ENCODE results near the gene GRIA4.
"Not testable (repeated sequence)": the region's sequence is repeated elsewhere in the genome, so short reads cannot be mapped to it uniquely, and the experiment has no call there.

The GRIA4 gene

DNA sequence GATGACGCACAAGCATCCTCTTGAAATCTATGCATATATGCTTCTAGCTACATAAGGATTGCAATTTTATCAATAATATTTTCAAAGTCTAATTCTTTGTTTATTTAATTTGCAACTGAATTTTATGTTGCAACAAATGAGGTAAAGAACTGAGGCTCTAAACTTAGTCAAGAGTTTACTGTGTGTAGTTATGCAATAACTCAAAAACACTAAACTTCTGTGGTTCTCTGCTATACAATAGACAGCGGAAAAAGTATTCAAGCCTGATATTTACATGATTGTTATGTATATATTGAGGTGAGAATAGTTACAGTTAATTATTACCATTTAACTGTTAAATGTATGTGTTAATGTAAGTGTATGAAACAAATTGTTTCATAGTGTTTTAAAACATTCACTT is 379.3 kb downstream of the GRIA4 start:
- Histone ChIP-seq H3K27me3 (ENCODE audit: control insufficient read depth in 5 of 5, insufficient read depth in 4 of 5, low read length in 5 of 5) (no peaks in the 10 kb centered on the region), H3K4me3 (ENCODE audit: low read depth in 1 of 5, low read length in 5 of 5) (no peak overlapping the region), H3K9ac (ENCODE audit: low read length in 5 of 5) (no peak overlapping the region), H3K27ac (ENCODE audit: low read depth, low read length) (no peak overlapping the region), H3K4me1 (ENCODE audit: control insufficient read depth in 5 of 5, insufficient read depth in 5 of 5, low read length in 5 of 5) (no peaks in the 10 kb centered on the region), H3K36me3 (ENCODE audit: control insufficient read depth in 5 of 5, insufficient read depth in 5 of 5, low read length in 5 of 5) (peaks cover 0 to 10% (median 0%) of the 10 kb centered on the region in 5 donors), H3K9me3 (ENCODE audit: control insufficient read depth in 5 of 5, low read length in 5 of 5) (peaks cover 0 to 6% (median 2%) of the 10 kb centered on the region in 5 donors)

DNA sequence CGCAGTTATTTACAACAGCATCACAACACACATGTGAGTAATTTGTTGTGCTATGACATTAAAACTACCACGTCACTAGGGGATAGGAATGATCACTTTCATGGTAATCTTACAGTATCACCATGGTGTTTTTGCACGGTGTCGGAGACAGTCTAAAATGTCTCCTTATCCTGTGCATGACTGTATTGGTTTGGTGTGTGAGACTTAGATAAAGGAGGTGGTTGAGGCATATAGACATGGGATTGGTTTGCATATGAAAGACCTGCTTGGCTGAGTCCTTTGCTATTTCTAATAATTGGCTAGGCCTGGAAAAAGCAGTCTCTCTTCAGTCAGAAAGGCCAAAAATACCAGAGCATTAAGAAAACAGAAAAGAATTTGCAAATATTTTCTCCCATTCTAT is 382.0 kb downstream of the GRIA4 start:
- Histone ChIP-seq H3K36me3 (ENCODE audit: control insufficient read depth in 5 of 5, insufficient read depth in 5 of 5, low read length in 5 of 5) (peaks cover 11 to 22% (median 12%) of the 10 kb centered on the region in 5 donors), H3K27me3 (ENCODE audit: control insufficient read depth in 5 of 5, insufficient read depth in 4 of 5, low read length in 5 of 5) (no peaks in the 10 kb centered on the region), H3K4me3 (ENCODE audit: low read depth in 1 of 5, low read length in 5 of 5) (no peak overlapping the region), H3K9ac (ENCODE audit: low read length in 5 of 5) (no peak overlapping the region), H3K4me1 (ENCODE audit: control insufficient read depth in 5 of 5, insufficient read depth in 5 of 5, low read length in 5 of 5) (no peaks in the 10 kb centered on the region), H3K9me3 (ENCODE audit: control insufficient read depth in 5 of 5, low read length in 5 of 5) (peaks cover 0 to 6% (median 3%) of the 10 kb centered on the region in 5 donors), H3K27ac (ENCODE audit: low read depth, low read length) (no peak overlapping the region)

DNA sequence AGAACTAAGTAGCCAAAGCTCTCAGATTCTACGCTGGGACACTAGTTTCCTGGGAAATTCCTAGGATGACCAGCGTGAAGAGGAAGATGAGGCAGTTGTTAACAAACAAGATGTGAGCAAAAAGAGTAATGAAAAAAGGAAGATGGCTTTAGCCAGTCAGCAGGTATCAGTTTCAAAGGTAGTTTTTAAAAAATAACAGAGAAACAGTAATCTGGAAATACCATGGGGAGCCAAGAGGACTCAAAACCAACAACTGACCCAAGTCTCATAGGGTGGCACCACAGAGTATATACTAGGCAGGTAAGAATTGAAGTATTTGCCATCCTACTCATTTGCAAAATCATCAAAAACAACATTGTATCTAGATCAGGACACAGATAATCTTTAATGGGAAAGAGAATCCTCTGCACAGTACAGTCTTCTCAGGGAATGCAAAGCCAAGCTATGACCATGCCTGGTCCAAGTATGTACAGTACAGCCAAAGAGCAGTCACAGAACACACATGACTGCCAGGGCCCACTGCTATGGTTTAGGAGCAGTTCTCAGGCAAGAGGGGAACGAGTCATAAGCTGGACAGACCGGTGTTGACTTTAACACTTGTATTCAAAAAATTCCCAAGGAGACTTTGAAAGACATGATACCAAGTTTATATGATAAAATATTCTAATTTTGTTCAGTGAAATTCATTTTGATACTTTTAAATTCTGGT is 391.6 kb downstream of the GRIA4 start:
- Histone ChIP-seq H3K27ac (ENCODE audit: low read depth, low read length) (no peak overlapping the region), H3K27me3 (ENCODE audit: control insufficient read depth in 5 of 5, insufficient read depth in 4 of 5, low read length in 5 of 5) (no peaks in the 10 kb centered on the region), H3K4me3 (ENCODE audit: low read depth in 1 of 5, low read length in 5 of 5) (no peak overlapping the region), H3K9ac (ENCODE audit: low read length in 5 of 5) (no peak overlapping the region), H3K36me3 (ENCODE audit: control insufficient read depth in 5 of 5, insufficient read depth in 5 of 5, low read length in 5 of 5) (peaks cover 7 to 16% (median 10%) of the 10 kb centered on the region in 5 donors), H3K4me1 (ENCODE audit: control insufficient read depth in 5 of 5, insufficient read depth in 5 of 5, low read length in 5 of 5) (no peaks in the 10 kb centered on the region), H3K9me3 (ENCODE audit: control insufficient read depth in 5 of 5, low read length in 5 of 5) (peaks cover 0 to 10% (median 7%) of the 10 kb centered on the region in 5 donors)

DNA sequence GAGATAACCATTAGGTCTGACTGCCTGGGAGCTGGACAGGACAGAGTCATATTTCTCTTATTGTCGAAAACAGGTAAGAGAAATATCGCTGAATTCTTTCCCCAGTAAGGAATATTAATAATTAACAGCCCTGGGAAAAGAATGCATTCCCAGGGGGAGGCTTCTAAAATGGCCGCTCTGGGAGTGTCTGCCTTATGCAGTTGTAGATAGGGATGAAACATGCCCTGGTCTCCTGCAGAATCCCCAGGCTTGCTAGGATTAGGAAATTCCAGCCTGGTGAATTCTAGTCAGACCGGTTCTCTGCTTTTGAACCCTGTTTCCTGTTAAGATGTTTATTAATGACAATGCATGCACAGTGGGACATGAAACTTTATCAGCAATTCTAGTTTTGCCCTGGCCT is 393.2 kb downstream of the GRIA4 start:
- not testable (repeated sequence) for H3K27ac ChIP-seq (ENCODE audit: low read depth, low read length); H3K9ac ChIP-seq (ENCODE audit: low read length in 5 of 5); H3K4me3 ChIP-seq (ENCODE audit: low read depth in 1 of 5, low read length in 5 of 5); H3K27me3 ChIP-seq (ENCODE audit: control insufficient read depth in 5 of 5, insufficient read depth in 4 of 5, low read length in 5 of 5); H3K4me1 ChIP-seq (ENCODE audit: control insufficient read depth in 5 of 5, insufficient read depth in 5 of 5, low read length in 5 of 5)
- H3K36me3 ChIP-seq (ENCODE audit: control insufficient read depth in 5 of 5, insufficient read depth in 5 of 5, low read length in 5 of 5), result peaks cover 11 to 26% (median 20%) of the 10 kb centered on the region in 5 donors
- peaks cover 0 to 10% (median 7%) of the 10 kb centered on the region in 5 donors for H3K9me3 ChIP-seq (ENCODE audit: control insufficient read depth in 5 of 5, low read length in 5 of 5)

DNA sequence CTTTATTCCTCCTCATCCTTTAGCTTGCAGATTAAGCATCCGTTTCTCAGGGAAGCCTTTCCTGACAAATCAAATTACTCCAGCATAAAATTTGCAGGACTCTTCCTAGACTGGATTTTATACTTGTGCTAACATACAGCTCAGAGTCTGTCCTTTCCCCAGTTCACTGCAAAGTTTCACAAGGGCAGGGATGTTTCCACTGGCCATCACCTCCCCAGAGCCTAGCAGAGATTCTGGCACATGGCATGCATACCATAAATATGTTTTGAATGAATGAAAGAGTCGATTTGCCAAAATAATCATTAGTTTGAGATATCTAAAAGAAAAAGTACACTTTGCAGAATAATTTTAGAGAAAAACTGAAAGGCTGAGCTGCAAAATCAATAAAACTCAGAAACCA is 401.6 kb downstream of the GRIA4 start:
- Histone ChIP-seq H3K27me3 (ENCODE audit: control insufficient read depth in 5 of 5, insufficient read depth in 4 of 5, low read length in 5 of 5) (no peaks in the 10 kb centered on the region), H3K9me3 (ENCODE audit: control insufficient read depth in 5 of 5, low read length in 5 of 5) (no peaks in the 10 kb centered on the region), H3K36me3 (ENCODE audit: control insufficient read depth in 5 of 5, insufficient read depth in 5 of 5, low read length in 5 of 5) (peaks cover 29 to 37% (median 33%) of the 10 kb centered on the region in 5 donors), H3K4me3 (ENCODE audit: low read depth in 1 of 5, low read length in 5 of 5) (no peak overlapping the region), H3K9ac (ENCODE audit: low read length in 5 of 5) (peak overlapping the region in 1 of 5 donors; percentile 3), H3K27ac (ENCODE audit: low read depth, low read length) (no peak overlapping the region), H3K4me1 (ENCODE audit: control insufficient read depth in 5 of 5, insufficient read depth in 5 of 5, low read length in 5 of 5) (peaks cover 2 to 7% (median 4%) of the 10 kb centered on the region in 5 donors)

DNA sequence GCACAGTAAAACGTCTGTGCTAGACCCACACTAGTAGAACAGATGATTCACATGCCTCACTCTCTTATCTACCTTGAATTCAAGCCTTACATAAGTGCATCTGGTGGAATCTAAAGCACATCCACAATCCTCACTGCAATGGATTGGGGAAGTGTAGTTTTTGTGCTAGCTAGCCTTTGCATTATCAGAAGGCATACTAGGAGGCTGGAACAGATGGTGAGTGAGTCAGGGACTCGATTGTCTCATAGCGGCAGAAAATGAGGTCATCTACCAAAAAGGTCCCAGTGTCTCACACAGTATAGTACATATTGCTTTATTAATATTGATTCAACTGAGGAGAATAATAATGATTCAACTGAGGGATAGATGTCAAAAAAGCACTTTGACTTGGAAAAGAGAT is 402.9 kb downstream of the GRIA4 start:
- peaks cover 2 to 7% (median 4%) of the 10 kb centered on the region in 5 donors for H3K4me1 ChIP-seq (ENCODE audit: control insufficient read depth in 5 of 5, insufficient read depth in 5 of 5, low read length in 5 of 5)
- no peak overlapping the region for H3K27ac ChIP-seq (ENCODE audit: low read depth, low read length)
- no peak overlapping the region for H3K9ac ChIP-seq (ENCODE audit: low read length in 5 of 5)

DNA sequence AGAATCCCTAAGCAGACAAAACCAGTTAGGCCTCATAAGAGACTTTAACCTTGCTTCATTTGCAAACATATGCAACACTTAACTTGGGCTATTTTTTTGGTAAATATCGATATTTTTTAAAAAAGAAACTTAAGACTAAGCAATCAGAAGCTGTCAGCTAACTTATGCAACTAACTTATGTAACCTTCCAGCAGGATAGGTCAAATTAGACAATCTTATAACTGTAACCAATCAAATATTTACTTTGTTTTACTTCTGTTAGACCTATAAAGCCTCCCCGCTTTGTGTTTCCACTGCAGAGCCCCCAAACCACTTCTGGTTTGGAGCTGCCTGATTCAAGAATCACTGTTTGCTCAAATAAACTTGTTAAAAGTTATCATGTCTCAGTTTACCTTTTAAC is 404.2 kb downstream of the GRIA4 start:
- peaks cover 2 to 7% (median 4%) of the 10 kb centered on the region in 5 donors for H3K4me1 ChIP-seq (ENCODE audit: control insufficient read depth in 5 of 5, insufficient read depth in 5 of 5, low read length in 5 of 5)
- H3K27ac ChIP-seq (ENCODE audit: low read depth, low read length), result no peak overlapping the region

More for the DNA sequence above, 402.9 kb downstream of the GRIA4 start:
- H3K27me3 ChIP-seq (ENCODE audit: control insufficient read depth in 5 of 5, insufficient read depth in 4 of 5, low read length in 5 of 5), result no peaks in the 10 kb centered on the region
- peaks cover 20 to 29% (median 25%) of the 10 kb centered on the region in 5 donors for H3K36me3 ChIP-seq (ENCODE audit: control insufficient read depth in 5 of 5, insufficient read depth in 5 of 5, low read length in 5 of 5)
- H3K9me3 ChIP-seq (ENCODE audit: control insufficient read depth in 5 of 5, low read length in 5 of 5), result no peaks in the 10 kb centered on the region
- H3K4me3 ChIP-seq (ENCODE audit: low read depth in 1 of 5, low read length in 5 of 5), result no peak overlapping the region

DNA sequence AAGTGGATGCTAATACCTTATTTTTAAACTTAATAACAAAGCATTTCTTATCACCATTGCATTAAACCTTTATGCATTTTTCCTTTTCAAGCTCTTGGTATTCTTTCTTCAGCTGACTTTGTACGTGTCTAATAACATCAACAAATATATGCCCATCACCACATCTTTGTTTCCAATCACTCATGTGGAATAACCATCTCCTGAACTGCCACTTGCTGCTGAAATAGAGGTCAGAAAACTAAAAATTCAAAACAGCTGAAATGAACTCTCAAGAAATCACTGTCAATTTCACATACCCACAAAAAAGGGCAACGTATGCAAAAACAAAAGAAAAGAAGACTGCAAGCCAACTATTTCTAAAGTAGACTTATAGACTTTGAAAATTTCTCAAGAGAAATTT is 404.7 kb downstream of the GRIA4 start:
- no peaks in the 10 kb centered on the region for H3K27me3 ChIP-seq (ENCODE audit: control insufficient read depth in 5 of 5, insufficient read depth in 4 of 5, low read length in 5 of 5)
- no peaks in the 10 kb centered on the region for H3K9me3 ChIP-seq (ENCODE audit: control insufficient read depth in 5 of 5, low read length in 5 of 5)
- peaks cover 11 to 13% (median 11%) of the 10 kb centered on the region in 5 donors for H3K36me3 ChIP-seq (ENCODE audit: control insufficient read depth in 5 of 5, insufficient read depth in 5 of 5, low read length in 5 of 5)
- no peak overlapping the region for H3K27ac ChIP-seq (ENCODE audit: low read depth, low read length)
- H3K9ac ChIP-seq (ENCODE audit: low read length in 5 of 5), result no peak overlapping the region
- no peak overlapping the region for H3K4me3 ChIP-seq (ENCODE audit: low read depth in 1 of 5, low read length in 5 of 5)
- peaks cover 2 to 7% (median 4%) of the 10 kb centered on the region in 5 donors for H3K4me1 ChIP-seq (ENCODE audit: control insufficient read depth in 5 of 5, insufficient read depth in 5 of 5, low read length in 5 of 5)

More for the DNA sequence above, 404.2 kb downstream of the GRIA4 start:
- Histone ChIP-seq H3K36me3 (ENCODE audit: control insufficient read depth in 5 of 5, insufficient read depth in 5 of 5, low read length in 5 of 5) (peaks cover 17 to 19% (median 17%) of the 10 kb centered on the region in 5 donors), H3K9me3 (ENCODE audit: control insufficient read depth in 5 of 5, low read length in 5 of 5) (no peaks in the 10 kb centered on the region), H3K27me3 (ENCODE audit: control insufficient read depth in 5 of 5, insufficient read depth in 4 of 5, low read length in 5 of 5) (no peaks in the 10 kb centered on the region), H3K4me3 (ENCODE audit: low read depth in 1 of 5, low read length in 5 of 5) (no peak overlapping the region), H3K9ac (ENCODE audit: low read length in 5 of 5) (no peak overlapping the region)

DNA sequence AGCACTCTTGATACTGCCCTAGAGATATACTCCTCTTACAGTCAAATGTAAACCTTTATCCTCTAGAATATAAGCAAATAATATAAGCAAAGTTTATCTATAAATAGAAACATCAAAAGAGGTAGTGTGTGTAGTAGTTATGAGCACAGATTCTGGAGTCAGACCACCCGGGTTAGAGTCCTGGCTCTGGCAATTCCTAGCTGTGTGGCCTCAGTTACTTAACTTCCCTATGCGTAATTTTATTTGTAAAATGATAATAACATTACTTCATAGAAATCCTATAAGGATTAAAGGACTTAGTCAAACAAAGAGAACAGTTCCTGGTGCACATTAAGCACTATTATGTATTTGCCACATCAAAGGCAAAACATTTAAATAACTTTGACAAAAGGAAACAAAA is 405.2 kb downstream of the GRIA4 start:
- no peaks in the 10 kb centered on the region for H3K27me3 ChIP-seq (ENCODE audit: control insufficient read depth in 5 of 5, insufficient read depth in 4 of 5, low read length in 5 of 5)
- H3K9ac ChIP-seq (ENCODE audit: low read length in 5 of 5), result no peak overlapping the region
- no peak overlapping the region for H3K27ac ChIP-seq (ENCODE audit: low read depth, low read length)
- peaks cover 2 to 7% (median 4%) of the 10 kb centered on the region in 5 donors for H3K4me1 ChIP-seq (ENCODE audit: control insufficient read depth in 5 of 5, insufficient read depth in 5 of 5, low read length in 5 of 5)
- no peaks in the 10 kb centered on the region for H3K9me3 ChIP-seq (ENCODE audit: control insufficient read depth in 5 of 5, low read length in 5 of 5)
- H3K4me3 ChIP-seq (ENCODE audit: low read depth in 1 of 5, low read length in 5 of 5), result no peak overlapping the region
- H3K36me3 ChIP-seq (ENCODE audit: control insufficient read depth in 5 of 5, insufficient read depth in 5 of 5, low read length in 5 of 5), result peaks cover 7 to 8% (median 7%) of the 10 kb centered on the region in 5 donors

DNA sequence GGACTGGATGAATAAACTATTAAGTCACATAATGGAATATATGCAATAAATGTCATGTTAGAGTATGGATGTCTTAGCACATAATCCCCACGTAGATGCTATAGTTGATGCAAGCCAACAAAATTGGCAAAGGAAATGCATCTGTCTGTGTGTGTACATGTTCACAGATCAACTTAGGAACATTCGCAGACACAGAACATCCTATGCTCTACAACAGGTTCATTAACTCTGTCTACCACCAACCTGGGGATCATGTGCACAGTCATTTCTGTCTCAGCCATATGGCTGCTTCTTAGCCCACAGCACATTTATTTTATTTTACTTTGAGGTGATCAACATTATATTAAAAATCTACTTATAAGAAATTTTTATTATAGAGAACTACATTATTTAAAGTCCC is 407.2 kb downstream of the GRIA4 start:
- Histone ChIP-seq H3K27me3 (ENCODE audit: control insufficient read depth in 5 of 5, insufficient read depth in 4 of 5, low read length in 5 of 5) (no peaks in the 10 kb centered on the region), H3K4me1 (ENCODE audit: control insufficient read depth in 5 of 5, insufficient read depth in 5 of 5, low read length in 5 of 5) (peaks cover 0 to 13% (median 13%) of the 10 kb centered on the region in 5 donors), H3K9ac (ENCODE audit: low read length in 5 of 5) (no peak overlapping the region)

More for the DNA sequence above, 407.2 kb downstream of the GRIA4 start:
- Histone ChIP-seq H3K27ac (ENCODE audit: low read depth, low read length) (no peak overlapping the region), H3K36me3 (ENCODE audit: control insufficient read depth in 5 of 5, insufficient read depth in 5 of 5, low read length in 5 of 5) (no peaks in the 10 kb centered on the region), H3K4me3 (ENCODE audit: low read depth in 1 of 5, low read length in 5 of 5) (no peak overlapping the region), H3K9me3 (ENCODE audit: control insufficient read depth in 5 of 5, low read length in 5 of 5) (no peaks in the 10 kb centered on the region)
